AG20443 (cell line): ENCODE measurements around the gene CDH13.
"Not testable (repeated sequence)": the region's sequence is repeated elsewhere in the genome, so short reads cannot be mapped to it uniquely, and the experiment has no call there.

Experiments
- DNase-seq: peaks from one replicate; pipeline ENCODE4 v3.0.0; 2012; ENCODE audit warnings: low spot score, mixed read lengths

Gene CDH13

GRCh38 chr16:82891424-82891823 is 264.7 kb downstream of the CDH13 start:
- no peak for DNase-seq

GRCh38 chr16:82891918-82892317 is 265.1 kb downstream of the CDH13 start:
- no peak for DNase-seq

- DNase-seq, result peak; percentile 32
Observed at GRCh38 chr16:82892324-82892723, 265.6 kb downstream of the CDH13 start.

- DNase-seq, result no peak
Observed at GRCh38 chr16:82895843-82896242, 269.1 kb downstream of the CDH13 start.

GRCh38 chr16:82899006-82899405 is 272.2 kb downstream of the CDH13 start:
- no peak for DNase-seq

GRCh38 chr16:82899731-82900450 is 273.1 kb downstream of the CDH13 start:
- DNase-seq, result no peak

GRCh38 chr16:82900559-82900958 is 273.8 kb downstream of the CDH13 start:
- DNase-seq, result no peak

GRCh38 chr16:82911925-82912324 is 285.2 kb downstream of the CDH13 start:
- DNase-seq, result no peak

GRCh38 chr16:82915139-82915824 is 288.5 kb downstream of the CDH13 start:
- no peak for DNase-seq

- DNase-seq, result no peak
Observed at GRCh38 chr16:82917886-82918595, 291.3 kb downstream of the CDH13 start.

GRCh38 chr16:82924075-82924854 is 297.5 kb downstream of the CDH13 start:
- DNase-seq, result no peak

GRCh38 chr16:82926500-82926899 is 299.7 kb downstream of the CDH13 start:
- DNase-seq, result no peak

- not testable (repeated sequence) for DNase-seq
Observed at GRCh38 chr16:82933933-82934332, 307.2 kb downstream of the CDH13 start.

- no peak for DNase-seq
Observed at GRCh38 chr16:82935766-82936165, 309.0 kb downstream of the CDH13 start.

GRCh38 chr16:82936941-82937551 is 310.3 kb downstream of the CDH13 start:
- no peak for DNase-seq

GRCh38 chr16:82937926-82938520 is 311.3 kb downstream of the CDH13 start:
- no peak for DNase-seq

GRCh38 chr16:82943371-82943770 is 316.6 kb downstream of the CDH13 start:
- no peak for DNase-seq

- DNase-seq, result no peak
Observed at GRCh38 chr16:82945420-82946101, 318.8 kb downstream of the CDH13 start.

- DNase-seq, result no peak
Observed at GRCh38 chr16:82947698-82948097, 320.9 kb downstream of the CDH13 start.

- no peak for DNase-seq
Observed at GRCh38 chr16:82949016-82949415, 322.2 kb downstream of the CDH13 start.

- no peak for DNase-seq
Observed at GRCh38 chr16:82953517-82953916, 326.7 kb downstream of the CDH13 start.
